ENCODE measurements around the gene TPCN2. TPM values are rescaled to one million over a fixed set of nuclear protein-coding genes. Genes with fewer than 3 reads are reported as not detected.

The TPCN2 gene
- total RNA-seq, 1 donor from 2014 or later, result 17.1 TPM

DNA sequence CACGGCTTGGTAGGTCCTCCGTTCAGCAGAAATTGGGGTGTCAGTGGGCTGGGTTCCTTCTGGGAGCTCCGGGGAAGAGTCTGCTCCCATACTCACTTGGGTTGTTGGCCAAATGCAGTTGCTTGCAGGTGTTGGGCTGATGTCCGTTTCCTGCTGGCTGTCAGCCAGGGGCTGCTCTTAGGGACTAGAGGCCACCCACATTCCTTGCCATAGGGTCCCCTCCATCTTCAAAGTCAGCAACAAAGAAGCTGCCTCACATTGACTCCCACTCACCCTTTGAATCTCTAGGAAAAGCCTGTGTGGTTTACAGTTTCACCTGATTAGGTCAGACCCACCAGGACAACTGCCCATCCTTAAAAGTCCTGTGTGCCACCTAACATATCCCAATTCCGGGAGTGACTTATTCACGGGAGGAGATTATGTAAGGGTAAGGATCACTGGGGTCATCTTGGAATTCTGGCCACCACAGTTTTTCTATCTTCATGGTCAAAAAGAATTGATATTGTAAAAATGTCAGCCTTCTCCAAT lies 43.0 kb downstream of the TPCN2 start:
- no peak for DNase-seq (ENCODE audit: low spot score)

DNA sequence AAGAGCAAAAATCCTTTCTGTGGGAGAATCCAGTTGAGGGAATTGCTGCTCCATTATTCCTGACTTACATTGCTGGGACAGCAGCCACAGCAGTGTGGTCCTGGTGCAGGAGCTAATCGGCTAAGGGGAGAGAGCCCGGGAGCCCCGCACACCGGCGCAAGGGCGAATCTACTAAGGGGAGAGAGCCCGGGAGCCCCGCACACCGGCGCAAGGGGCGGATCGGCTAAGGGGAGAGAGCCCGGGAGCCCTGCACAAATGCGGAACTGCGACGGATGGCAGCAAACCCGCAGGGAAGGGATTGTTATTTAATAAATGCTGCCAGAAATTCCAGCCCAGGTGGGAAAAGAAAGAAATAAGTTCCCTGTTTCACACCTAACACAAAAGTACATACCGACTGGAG lies 43.5 kb downstream of the TPCN2 start:
- DNase-seq (ENCODE audit: low spot score), result no peak

DNA sequence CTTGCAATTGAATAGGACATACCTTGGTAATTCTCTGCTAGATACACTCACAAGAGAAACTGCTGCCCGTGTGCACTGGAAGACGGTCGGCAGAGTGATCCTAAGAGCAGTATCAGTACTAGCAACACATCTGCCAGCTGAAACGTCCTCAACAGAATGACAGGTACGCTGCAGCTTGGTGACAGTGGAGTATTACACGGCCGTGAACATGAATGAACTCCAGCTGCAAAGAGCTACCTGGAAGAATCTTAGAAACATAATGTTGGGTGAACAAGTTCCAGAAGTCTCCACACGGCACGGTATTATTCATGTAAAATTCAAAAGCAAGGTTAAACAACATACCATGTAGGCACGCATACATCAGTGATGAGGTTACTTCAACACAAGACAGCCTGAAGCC lies 44.4 kb downstream of the TPCN2 start:
- DNase-seq (ENCODE audit: low spot score), result no peak

DNA sequence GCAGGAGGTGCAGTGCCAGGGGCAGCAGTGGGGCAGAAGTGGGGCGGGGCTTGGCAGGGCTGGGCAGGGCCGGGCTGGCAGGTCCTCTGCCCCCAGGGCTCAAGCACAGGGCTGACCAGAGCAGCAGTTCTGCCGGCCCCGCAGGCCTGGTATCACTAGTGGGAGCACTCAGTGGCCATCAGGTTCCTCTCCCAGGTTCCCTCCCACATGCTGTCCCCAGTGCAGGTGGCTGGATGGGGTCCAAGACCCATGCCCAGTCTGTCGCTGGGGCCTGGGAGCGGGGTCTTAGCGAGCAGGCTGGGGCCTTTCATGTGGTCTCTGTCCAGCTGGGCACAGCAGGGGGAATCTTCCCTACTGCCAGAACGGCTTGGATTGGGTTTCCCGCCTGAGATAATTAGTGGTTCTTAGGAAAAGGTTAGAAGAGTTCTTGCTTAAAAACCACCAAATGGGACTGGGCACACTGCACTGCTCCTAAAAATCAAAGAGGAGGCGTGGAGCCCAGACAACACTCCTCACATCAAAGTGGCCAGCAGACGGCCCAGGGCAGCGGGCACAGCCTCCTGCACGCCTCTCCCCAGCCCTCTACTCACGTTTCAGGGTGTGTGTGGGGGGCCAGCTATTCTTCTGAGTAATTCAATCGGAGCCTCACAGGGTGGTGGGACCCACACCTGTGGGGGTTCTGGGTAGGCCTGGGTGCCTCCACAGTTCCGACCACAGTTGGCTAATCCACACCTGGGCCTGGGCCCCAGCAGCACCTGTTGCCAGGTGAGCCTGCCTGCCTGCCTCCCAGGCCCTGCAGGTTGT lies 45.6 kb downstream of the TPCN2 start:
- DNase-seq (ENCODE audit: low spot score), result no peak

DNA sequence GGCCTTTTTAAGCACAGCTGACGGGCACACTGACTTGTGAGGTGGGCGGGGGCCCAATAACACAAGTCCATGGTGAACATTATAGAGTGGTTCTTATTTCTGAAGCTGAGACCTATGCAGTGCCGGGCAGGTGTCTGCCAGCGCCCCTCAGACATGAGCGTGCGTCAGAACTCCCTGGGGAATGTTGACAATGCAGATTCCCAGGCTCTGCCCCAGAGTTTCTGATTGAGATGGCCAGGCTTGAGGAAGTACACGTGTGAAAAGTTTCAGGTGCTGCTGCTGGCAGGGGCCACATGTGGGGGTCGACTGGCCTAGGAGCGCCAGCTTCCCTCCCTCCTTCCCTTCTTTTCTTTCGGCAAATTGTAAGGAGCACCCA lies 46.2 kb downstream of the TPCN2 start:
- DNase-seq (ENCODE audit: low spot score), result no peak

DNA sequence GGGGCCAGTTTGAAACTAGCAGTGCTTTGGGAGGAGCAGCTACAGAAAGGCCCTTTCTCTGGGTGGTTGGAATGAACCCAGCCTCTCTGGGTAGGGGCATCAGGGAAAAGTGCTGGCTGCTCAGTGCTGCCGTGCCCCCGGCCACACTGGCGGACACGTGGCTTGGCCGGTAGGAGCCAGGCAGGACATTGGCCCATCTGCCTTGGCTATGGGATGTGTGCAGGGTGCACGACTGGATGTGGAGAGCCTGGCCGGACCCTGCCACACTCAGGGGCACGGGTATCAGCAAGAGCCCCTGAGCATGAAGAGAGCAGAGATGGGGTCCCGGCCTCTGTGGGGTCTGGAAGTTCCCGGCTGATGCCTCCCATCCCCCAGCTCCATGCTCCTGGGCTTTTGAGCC lies 46.6 kb downstream of the TPCN2 start:
- DNase-seq (ENCODE audit: low spot score), result no peak

DNA sequence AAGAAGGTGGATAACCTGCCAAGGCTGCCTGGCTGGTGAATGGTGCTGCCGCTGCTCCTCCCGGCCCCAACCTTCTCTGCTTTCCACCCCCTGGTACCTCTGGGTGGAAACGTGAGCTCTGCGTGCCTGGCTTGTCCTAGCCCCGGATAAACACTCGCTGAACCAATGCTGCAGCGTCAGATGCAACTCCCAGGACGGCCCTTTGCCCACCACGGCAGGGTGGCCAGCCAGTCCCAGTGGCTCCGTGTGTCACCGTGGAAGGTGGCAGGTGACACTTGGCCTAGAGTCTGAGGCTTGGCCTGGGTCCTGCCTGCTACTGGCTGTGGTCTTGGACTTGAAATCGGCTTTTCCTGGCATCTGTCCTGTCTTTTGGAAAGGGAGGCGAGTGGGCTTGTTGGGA lies 47.7 kb downstream of the TPCN2 start:
- no peak for DNase-seq (ENCODE audit: low spot score)

DNA sequence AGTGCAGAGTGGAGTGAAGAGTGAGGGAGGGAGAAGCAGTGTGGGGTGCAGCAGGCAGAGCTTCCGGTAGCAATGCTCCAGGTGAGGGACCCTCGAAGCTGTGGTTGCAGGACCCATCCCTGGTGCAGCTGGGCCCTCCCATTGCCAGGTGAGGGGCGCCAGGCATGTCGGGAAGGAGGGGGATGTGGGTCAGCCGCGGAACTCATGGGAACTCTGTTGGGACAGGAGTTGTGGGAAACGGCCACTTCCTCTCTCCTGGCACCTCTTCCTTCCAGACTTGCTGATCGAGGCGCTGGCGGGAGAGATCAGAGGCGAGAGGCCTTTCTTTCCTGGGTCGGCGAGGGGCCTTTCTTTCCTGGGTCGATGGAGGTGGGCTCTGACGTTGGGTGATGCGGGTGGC lies 48.5 kb downstream of the TPCN2 start:
- DNase-seq (ENCODE audit: low spot score), result no peak

DNA sequence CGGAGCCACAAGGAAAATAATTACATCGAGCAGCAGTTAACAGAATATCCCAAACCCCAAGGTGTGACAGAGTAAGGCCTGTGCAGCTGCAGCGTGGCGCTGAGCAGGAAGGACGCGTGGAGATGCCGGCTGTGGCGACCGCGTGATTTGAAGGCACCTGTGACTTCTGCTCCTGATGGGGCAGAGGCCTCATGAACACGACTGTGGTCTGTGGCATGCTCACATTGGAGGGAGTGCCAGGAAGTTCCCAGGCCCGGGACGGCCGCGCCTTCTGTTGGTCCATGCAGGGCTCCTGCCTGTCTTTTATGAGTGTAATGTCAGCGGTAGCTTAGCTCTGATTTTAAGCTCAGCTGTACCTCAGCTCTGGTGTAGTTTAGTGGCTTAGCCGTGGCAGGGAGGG lies 50.4 kb downstream of the TPCN2 start:
- no peak for DNase-seq (ENCODE audit: low spot score)

DNA sequence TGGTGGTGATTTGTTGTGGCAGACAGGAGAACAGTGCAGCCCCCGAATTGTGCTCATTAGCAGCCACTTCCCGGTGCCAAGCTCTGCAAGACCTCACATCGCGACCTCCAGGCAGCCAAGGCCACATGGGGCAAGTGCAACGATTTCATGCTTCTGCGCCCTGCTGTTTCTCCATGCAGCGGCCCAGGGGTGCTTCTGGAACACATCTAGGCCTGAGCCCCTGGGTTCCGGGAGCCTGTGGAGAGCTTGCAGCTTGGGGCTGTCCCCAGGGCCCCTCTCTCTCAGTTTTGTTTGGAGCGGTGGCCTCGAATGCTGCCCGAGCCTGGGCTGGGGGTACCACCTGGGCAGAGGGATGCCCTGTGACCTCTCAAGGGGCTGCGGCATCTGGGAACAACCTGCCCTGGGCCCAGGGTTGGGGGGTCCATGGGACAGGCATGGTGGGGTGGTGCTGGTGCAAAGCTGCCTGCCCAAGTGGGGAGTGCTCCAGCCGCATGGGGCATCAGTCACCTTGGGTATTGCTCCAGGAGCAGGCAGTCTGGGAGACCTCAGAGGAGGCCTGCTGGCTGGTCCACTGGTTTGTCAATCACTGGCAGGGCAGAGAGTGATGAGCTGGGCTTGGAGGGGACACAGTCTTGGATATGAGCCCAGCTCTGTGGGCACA lies 51.9 kb downstream of the TPCN2 start:
- DNase-seq (ENCODE audit: low spot score), result no peak

DNA sequence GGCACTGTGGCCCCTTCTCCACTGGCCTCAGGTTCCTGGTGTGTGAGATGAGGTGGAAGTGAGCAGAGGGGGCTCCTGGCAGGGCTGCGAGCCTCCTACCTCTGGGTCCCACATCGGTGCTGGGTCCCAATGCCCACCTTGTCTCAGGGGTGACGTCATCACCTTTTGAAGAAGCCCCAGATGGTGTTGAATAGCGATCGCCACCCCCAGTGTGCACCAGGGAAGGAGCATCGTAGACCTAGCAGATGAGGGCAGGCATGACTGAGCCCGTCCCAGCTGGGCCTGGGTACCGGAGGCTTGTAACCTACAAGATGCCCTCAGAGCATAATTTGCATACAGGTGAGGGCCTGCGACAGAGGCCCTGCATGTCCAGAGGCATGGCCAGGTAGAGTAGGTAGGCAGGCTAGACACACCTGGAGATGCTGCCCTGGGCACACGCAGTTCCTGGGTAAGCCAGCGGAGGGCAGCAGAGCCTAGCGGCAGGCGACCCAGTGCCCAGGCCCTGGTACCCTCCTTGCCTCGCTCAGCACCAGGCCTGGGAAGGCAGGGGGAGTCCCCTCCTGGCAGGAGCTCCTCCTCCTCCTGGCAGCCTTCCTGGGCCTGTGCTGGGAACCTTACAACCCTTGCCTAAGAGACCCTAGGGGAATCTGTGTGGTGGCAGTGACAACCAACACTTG lies 52.5 kb downstream of the TPCN2 start:
- peak; percentile 93 for DNase-seq (ENCODE audit: low spot score)

DNA sequence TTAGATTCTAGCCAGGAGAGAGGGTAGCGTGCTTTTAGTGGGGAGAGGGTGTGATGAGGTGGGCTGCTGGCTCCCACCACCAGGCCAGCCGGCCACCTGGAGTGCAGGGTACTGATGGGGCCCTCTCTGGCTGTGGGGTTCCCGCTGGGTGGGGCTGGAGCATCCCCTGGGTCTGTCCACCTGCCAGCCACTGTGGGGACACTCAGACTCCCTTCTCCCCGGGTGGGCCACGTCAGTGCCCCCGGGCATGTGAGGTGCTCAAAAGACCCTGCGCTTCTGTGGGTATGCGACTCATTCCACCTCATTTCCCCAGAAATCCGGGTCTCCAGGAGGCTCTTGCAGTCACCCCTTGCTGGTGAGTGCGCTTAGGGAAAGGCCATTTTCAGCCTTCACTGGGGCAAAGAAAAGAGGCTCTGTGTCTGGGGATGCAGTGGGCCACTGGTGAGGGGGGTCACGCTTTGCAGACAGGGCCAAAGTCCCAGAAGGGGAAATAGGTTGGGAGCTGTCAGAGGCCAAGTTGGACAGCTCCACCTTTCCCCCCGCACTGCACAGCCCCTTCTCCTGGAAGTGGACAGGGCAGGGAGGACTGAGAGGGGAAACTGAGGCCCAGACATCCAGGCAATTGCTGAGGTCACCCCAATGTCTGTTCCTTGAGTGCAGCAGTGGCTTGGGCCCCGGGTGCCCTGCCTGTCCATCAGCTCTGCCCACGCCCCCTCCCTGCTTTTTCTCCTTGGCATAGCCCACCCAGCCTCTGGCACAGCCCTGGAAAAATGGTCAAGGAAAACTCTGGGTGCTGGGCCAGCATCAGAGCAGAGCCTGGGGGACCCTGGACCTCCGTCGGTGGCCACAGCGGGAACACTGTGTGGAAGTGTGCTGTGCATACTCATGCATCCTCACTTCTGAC lies 53.3 kb downstream of the TPCN2 start:
- no peak for DNase-seq (ENCODE audit: low spot score)

DNA sequence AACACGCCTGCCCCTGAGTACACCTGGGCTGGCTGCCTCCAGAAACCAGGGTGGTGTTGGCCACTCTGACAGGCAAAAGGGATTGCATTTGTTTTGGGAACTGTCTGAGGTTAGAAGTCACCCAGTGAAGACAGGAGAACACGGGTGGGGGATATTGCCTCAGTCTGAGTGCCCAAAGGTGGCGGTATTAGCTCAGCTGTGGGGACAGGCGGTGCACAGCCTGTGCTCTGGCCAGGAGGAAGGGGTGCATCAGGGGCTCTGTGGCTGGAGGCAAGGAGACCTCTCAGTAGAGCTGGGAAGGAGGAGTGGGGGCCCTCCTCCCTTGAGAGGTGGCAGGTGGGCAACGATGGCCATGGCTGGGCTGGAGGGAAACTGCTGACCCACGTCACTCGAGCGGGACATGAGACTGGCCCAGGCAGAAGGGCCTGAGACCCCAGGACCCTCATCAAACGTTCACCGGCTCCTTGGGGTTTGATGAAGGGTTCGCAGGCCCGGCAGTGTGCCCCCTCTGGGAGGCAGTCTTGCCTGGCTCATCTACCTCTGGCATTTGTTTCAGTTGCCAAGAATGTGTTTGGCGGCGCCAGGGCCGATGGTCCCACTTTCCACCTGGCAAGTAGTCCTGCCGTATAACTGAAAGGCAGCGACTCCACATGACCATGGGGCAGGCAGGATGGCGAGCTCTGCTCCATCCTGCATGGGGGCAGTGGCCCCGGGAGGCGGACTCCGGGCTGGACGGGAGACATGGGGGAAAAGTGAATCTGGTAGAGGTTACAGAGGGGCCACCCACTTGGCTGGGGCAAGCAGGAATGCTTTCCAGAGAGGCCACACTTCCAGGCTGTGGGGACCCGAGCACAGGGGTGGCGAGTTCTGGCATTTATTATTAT lies 54.2 kb downstream of the TPCN2 start:
- DNase-seq (ENCODE audit: low spot score), result no peak

DNA sequence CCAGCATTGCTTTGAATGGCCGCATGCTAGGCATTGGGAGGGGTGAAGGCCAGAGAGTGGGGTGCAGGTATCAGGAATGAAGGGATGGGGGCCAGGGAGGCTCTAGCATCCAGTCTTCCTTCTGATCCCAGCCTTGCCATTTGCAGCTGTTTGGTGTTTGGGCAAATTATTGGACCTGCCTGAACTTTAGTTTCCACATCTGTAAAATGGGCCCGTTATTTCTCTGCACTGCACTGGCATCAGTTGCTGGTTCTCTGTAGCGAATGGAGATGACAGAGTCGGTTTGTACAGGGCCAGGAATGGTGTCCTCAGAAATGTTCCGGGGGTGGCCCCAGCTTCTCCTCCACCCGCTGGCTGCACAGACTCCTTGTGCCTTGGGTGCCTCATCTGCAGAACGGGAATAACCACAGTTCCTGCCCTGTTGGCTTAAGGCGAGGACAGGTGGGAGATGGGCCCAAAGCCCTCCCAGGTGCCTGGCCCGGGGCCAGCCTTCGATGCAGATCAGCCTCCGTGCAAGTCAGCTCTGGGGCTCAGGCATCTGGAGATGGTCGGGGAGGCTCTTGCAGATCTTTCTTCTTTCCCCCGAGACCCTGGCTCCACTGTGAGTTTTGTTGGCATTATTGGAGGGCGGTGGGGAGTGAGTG lies 55.6 kb downstream of the TPCN2 start:
- DNase-seq (ENCODE audit: low spot score), result no peak

DNA sequence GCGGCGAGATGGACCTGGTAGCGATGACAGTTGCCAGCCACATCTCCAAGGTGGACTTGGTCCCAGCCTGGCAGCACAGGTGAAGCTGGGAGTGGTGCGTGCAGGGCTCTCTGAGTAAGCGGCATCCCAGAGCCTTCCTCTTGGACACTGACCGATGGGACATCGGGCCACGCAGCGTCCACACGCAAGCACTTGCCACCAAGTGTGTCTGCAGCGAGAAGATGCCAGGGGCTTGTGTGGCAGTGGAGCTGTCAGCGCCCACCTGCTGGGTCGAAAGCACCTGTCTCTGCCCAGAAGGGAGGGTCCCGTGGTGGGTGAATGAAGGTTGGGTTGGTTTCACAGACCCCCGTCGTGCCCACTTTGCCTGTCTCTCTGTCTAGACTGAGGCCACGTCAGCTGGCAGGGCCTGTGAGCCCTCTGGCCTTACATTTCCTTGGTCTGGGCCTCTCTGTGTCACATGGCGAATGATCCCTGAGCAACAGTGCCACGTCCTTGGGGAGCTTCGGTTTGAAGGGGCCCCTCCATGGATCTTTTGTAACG lies 56.2 kb downstream of the TPCN2 start:
- no peak for DNase-seq (ENCODE audit: low spot score)

DNA sequence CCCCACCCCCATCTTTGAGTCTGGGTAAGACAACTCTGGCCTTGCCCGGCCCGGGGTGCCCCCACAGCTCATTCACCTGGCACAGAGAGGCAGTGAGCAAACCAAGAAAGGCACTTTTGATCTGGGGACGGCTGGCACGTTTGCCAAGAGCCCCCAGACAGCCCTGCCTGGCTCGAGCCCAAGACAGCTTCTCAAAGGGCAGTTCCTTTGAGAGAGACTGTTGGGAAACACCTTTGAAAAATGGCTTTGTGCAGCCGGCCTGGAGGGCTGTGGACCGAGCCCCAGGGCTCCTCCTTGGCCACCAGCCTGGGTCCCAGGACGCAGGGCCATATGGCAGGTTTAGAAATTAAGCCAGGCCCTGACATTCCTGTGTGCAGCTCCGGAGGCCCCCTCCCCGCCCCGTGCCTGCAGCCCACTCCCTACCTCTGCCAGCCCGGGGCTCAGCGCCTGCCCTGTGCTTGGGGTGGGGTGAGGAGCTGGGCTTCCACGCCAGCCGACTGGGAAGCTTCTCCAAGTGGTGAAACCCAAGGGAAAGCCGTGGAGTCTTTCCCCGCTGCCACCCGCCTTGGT lies 56.8 kb downstream of the TPCN2 start:
- DNase-seq (ENCODE audit: low spot score), result no peak

DNA sequence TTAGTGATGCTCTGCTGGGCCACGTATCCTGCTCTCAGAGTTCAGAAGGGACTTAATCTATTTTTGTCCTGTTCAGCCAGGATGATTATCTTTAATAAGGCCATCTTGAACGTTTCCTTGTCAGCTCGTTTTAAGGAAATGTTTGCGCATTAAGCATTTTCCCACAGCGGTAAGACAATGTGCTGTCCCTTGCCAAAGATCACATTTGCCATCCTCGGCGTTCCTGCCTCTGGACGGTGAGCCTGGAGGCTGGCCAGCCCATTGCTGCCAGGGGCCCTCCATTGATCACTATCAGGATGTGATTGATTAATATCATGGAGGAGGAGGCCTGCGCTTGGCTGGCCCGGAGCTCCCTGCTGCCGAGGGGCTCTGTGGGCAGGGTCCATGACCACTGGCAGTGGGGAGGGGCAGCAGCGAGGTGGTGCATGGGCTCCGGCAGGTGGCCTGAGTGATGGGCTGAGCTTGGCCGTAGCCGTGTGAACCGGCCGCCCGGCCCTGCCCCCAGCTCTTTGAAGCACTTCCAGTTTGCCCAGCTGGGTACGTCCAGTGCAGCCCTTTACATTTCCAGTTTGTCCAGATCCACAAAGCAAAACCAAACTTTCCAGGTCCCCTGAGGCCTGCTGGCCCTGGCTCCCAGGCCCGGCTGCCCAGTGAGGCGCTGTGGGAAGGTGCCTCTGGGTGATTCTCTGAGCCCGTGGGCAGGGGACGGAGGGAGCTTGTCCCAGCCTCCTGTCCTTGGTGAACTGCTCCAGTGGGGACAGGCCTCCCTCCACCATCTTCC lies 57.5 kb downstream of the TPCN2 start:
- DNase-seq (ENCODE audit: low spot score), result no peak

DNA sequence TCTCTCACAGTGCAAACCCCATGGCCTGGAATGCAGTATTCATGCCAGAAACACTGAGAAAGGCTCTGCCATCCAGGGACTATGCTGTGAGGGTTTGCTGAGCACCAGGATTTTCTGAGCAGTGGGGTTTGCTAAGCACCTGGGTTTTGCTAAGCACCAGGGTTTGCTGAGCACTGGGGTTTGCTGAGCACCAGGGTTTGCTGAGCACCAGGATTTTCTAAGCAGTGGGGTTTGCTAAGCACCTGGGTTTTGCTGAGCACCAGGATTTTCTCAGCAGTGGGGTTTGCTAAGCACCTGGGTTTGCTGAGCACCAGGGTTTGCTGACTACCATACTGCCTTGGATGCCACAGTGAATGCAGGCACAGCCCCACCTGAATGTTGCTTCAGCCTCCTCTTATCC lies 58.7 kb downstream of the TPCN2 start:
- no peak for DNase-seq (ENCODE audit: low spot score)

Measured in mesenteric fat pad (tissue), 1 donor.